ENCODE data around the gene ZBTB25. TPM values are rescaled to one million over a fixed set of nuclear protein-coding genes. Genes with fewer than 3 reads are reported as not detected.
A peak's percentile ranks its signal among the peaks of the same experiment; 100 is the strongest.

The ZBTB25 gene
- total and polyA plus RNA-seq, 10 of the 15 experiments (the other 5 are each of a cell fraction or from before 2014, with no cell fraction given), result 4.1 to 33.9 (median 9.7) TPM

DNA sequence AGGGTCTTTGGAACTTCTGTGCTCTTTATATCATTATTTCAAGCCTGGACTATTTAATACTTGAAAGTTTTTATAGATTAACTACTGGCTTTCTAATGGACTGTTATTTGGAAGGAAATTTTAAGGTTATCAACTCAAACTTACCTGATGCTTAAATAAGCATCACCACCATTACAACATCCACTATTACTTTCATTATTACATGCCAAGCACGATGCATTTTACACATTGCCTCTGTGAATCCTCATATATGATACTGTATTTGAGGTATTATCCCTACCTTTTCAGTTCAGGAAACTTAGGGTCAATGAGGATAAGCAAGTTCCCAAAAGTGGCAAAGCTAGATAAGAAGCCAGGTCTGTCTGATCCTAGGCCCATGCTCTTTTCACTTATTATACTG, 13.3 kb upstream of the ZBTB25 start:
- no peak for FAIRE-seq
- H4K20me1 ChIP-seq (ENCODE audit: control insufficient read depth, insufficient read depth), result no peaks in the 10 kb centered on the region
- H3K9me3 ChIP-seq (replicated peaks; ENCODE audit: control insufficient read depth, insufficient read depth, low read length), result no peaks in the 10 kb centered on the region
- TF ChIP-seq ZZZ3 (IDR thresholded peaks at IDR 0.05; ENCODE audit: control insufficient read depth, insufficient read length, low read depth) (no peak), TCF7 (IDR thresholded peaks at IDR 0.05; ENCODE audit: borderline replicate concordance) (no peak), JUNB (IDR thresholded peaks at IDR 0.05) (peak; percentile 65), BCL11A (IDR thresholded peaks at IDR 0.05; ENCODE audit: low read depth, low read length) (no peak), NFYB (IDR thresholded peaks at IDR 0.05; ENCODE audit: insufficient read depth, low read depth, low read length) (no peak), DPF2 (IDR thresholded peaks at IDR 0.05) (no peak), ETV6 (conservative IDR thresholded peaks at IDR 0.05 in 1 of 2, IDR thresholded peaks at IDR 0.05 in 1 of 2; ENCODE audit: borderline replicate concordance in 1 of 2, low read depth in 1 of 2) (no peak)
- TF ChIP-seq, protein P1, sequence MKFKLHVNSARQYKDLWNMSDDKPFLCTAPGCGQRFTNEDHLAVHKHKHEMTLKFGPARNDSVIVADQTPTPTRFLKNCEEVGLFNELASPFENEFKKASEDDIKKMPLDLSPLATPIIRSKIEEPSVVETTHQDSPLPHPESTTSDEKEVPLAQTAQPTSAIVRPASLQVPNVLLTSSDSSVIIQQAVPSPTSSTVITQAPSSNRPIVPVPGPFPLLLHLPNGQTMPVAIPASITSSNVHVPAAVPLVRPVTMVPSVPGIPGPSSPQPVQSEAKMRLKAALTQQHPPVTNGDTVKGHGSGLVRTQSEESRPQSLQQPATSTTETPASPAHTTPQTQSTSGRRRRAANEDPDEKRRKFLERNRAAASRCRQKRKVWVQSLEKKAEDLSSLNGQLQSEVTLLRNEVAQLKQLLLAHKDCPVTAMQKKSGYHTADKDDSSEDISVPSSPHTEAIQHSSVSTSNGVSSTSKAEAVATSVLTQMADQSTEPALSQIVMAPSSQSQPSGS (IDR thresholded peaks at IDR 0.05; ENCODE audit: low read length), result 0 out of 2 replicates have a peak, but pooled peaks have one; percentile 26
- TF ChIP-seq, protein P2, sequence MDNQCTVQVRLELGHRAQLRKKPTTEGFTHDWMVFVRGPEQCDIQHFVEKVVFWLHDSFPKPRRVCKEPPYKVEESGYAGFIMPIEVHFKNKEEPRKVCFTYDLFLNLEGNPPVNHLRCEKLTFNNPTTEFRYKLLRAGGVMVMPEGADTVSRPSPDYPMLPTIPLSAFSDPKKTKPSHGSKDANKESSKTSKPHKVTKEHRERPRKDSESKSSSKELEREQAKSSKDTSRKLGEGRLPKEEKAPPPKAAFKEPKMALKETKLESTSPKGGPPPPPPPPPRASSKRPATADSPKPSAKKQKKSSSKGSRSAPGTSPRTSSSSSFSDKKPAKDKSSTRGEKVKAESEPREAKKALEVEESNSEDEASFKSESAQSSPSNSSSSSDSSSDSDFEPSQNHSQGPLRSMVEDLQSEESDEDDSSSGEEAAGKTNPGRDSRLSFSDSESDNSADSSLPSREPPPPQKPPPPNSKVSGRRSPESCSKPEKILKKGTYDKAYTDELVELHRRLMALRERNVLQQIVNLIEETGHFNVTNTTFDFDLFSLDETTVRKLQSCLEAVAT (IDR thresholded peaks at IDR 0.05), result no peak
- ChIA-PET RAD21 (ENCODE audit: unreplicated experiment) (interaction anchor here (1.1 kb wide), 1 partner anchor 15 kb away, joined by 3 read pairs; no protein-coding TSS in a partner anchor), POLR2A (no interaction called here), SMC1A (ENCODE audit: uncharacterized antibody, unreplicated experiment) (interaction anchor here (1.0 to 2.5 kb wide), 6 partner anchors 7 to 179 kb away, joined by 3 to 9 read pairs (median 4); no protein-coding TSS in a partner anchor), CTCF (interaction anchor here (1.8 to 3.2 kb wide), 4 partner anchors 15 to 120 kb away, joined by 5 to 15 read pairs (median 13); no protein-coding TSS in a partner anchor)
- H3K36me3 ChIP-seq (ENCODE audit: control insufficient read depth in 2 of 2, insufficient read depth in 2 of 2, low read length in 1 of 2), result peaks cover 4 to 16% of the 10 kb centered on the region in 2 experiments
- no peak overlapping the region for H3K4me3 ChIP-seq
- 0% methylated on average over 1 of the region's 1 CpG for WGBS (ENCODE audit: insufficient coverage, insufficient replicate concordance, low lambda C conversion rate, missing lambda C conversion rate)
- no TSS peak for BruUV-seq (replicated peaks)
- no peak for DNase-seq (ENCODE audit: low read depth, low spot score)
- peak; percentile 61 for ATAC-seq
- H3K4me2 ChIP-seq (ENCODE audit: control insufficient read depth, insufficient read depth), result no peak overlapping the region
- H3K27me3 ChIP-seq (replicated peaks in 1 of 2; ENCODE audit: control insufficient read depth in 2 of 2, insufficient read depth in 2 of 2, low read length in 1 of 2), result no peaks in the 10 kb centered on the region
- peaks cover 8% of the 10 kb centered on the region; the same call in 1 of the 2 replicates for H3K4me1 ChIP-seq (ENCODE audit: control insufficient read depth, insufficient read depth, low read length)
- H3K27ac ChIP-seq (ENCODE audit: control insufficient read depth, insufficient read depth), result no peak overlapping the region
- intact Hi-C loops (cut with micrococcal nuclease; ENCODE audit: unreplicated experiment), result no loop called here
- in situ Hi-C loops (cut with MboI), result no loop called here
- H2AFZ ChIP-seq (ENCODE audit: control insufficient read depth, low read depth, low read length), result no peak overlapping the region
- no peak overlapping the region for H3K9ac ChIP-seq (ENCODE audit: control insufficient read depth, insufficient read depth, low read length)
- peaks cover 83% of the 10 kb centered on the region for H3K79me2 ChIP-seq (ENCODE audit: control insufficient read depth, insufficient read depth, low read length)

Data from GM12878 (cell line).